Duodenal mucosa (tissue), 2 donors: Measurements from ENCODE around the gene JPH4.

ENCODE experiments used
- H3K27ac ChIP-seq: one replicate; pipeline ENCODE4 v1.7.0; 2013; ENCODE audit warnings: low read depth, low read length
- H3K27me3 ChIP-seq, 2 donors: one replicate each; pipeline ENCODE4 v1.7.0; 2013; ENCODE audit warnings: low read length in 2 of 2, control low read depth in 1 of 2; ENCODE audit not compliant: insufficient read depth in 2 of 2, control insufficient read depth in 1 of 2
- H3K36me3 ChIP-seq, 2 donors: one replicate each; pipeline ENCODE4 v1.7.0; 2013; ENCODE audit warnings: low read length in 2 of 2, control low read depth in 1 of 2; ENCODE audit not compliant: insufficient read depth in 2 of 2, control insufficient read depth in 1 of 2
- H3K4me1 ChIP-seq, 2 donors: one replicate each; pipeline ENCODE4 v1.7.0; 2013; ENCODE audit warnings: low read length in 2 of 2, control low read depth in 1 of 2; ENCODE audit not compliant: insufficient read depth in 2 of 2, control insufficient read depth in 1 of 2
- H3K4me3 ChIP-seq, 2 donors: one replicate each; pipeline ENCODE4 v1.7.0; 2013; ENCODE audit warnings: low read length in 2 of 2, low read depth in 1 of 2
- H3K9ac ChIP-seq, 2 donors: one replicate each; pipeline ENCODE4 v1.7.0; 2013; ENCODE audit warnings: low read length in 2 of 2, low read depth in 1 of 2
- H3K9me3 ChIP-seq, 2 donors: one replicate each; pipeline ENCODE4 v1.7.0; 2013; ENCODE audit warnings: low read length in 2 of 2, control low read depth in 1 of 2; ENCODE audit not compliant: control insufficient read depth in 1 of 2

The JPH4 gene

GRCh38 chr14:23618415-23618988 lies 39.9 kb upstream of the JPH4 start:
- no peak overlapping the region for H3K27ac ChIP-seq
- H3K9me3 ChIP-seq, result no peaks in the 10 kb centered on the region
- H3K4me1 ChIP-seq, result peaks cover 10 to 13% of the 10 kb centered on the region in 2 donors
- H3K9ac ChIP-seq, result no peak overlapping the region
- H3K4me3 ChIP-seq, result no peak overlapping the region
- H3K36me3 ChIP-seq, result no peaks in the 10 kb centered on the region
- no peaks in the 10 kb centered on the region for H3K27me3 ChIP-seq

DNA sequence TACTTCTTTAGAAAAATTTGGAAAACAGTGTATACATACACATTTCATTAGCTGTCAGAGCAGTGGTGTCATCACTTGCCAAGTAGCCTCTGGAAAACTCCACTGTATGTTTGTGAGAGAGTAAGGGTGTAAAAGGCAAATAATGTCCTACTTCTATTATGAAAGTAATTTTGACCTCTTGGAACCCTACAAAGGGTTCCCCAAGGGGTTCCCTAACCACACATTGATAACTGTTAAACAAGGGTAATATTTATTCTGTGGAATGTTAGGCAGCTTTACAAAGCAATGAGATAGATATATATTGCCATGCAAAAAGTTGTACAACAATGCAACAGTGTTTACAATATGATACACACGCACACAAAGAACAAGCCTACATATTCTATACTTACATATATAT lies 38.9 kb upstream of the JPH4 start:
- Histone ChIP-seq H3K4me1 (peaks cover 18 to 20% of the 10 kb centered on the region in 2 donors), H3K27ac (no peak overlapping the region), H3K9ac (no peak overlapping the region), H3K27me3 (no peaks in the 10 kb centered on the region), H3K36me3 (no peaks in the 10 kb centered on the region), H3K9me3 (no peaks in the 10 kb centered on the region), H3K4me3 (no peak overlapping the region)

GRCh38 chr14:23615856-23616255 lies 37.3 kb upstream of the JPH4 start:
- H3K9ac ChIP-seq, result no peak overlapping the region
- no peaks in the 10 kb centered on the region for H3K36me3 ChIP-seq
- no peak overlapping the region for H3K4me3 ChIP-seq
- H3K27me3 ChIP-seq, result no peaks in the 10 kb centered on the region
- no peak overlapping the region for H3K27ac ChIP-seq
- H3K9me3 ChIP-seq, result no peaks in the 10 kb centered on the region
- H3K4me1 ChIP-seq, result peaks cover 27 to 35% of the 10 kb centered on the region in 2 donors

GRCh38 chr14:23614395-23614828 lies 35.8 kb upstream of the JPH4 start:
- no peak overlapping the region for H3K4me3 ChIP-seq
- H3K27ac ChIP-seq, result peak overlapping the region; percentile 50
- H3K27me3 ChIP-seq, result no peaks in the 10 kb centered on the region
- H3K4me1 ChIP-seq, result peaks cover 42 to 48% of the 10 kb centered on the region in 2 donors
- H3K9ac ChIP-seq, result peak overlapping the region; percentile 12 to 30
- H3K36me3 ChIP-seq, result no peaks in the 10 kb centered on the region
- H3K9me3 ChIP-seq, result no peaks in the 10 kb centered on the region

- peaks cover 42 to 56% of the 10 kb centered on the region in 2 donors for H3K4me1 ChIP-seq
- H3K27ac ChIP-seq, result peak overlapping the region; percentile 50
- H3K27me3 ChIP-seq, result no peaks in the 10 kb centered on the region
- no peaks in the 10 kb centered on the region for H3K36me3 ChIP-seq
- peak overlapping the region in 1 of 2 donors; percentile 11 for H3K4me3 ChIP-seq
- H3K9me3 ChIP-seq, result no peaks in the 10 kb centered on the region
- peak overlapping the region; percentile 12 to 30 for H3K9ac ChIP-seq
Measured at GRCh38 chr14:23613242-23614070, 34.9 kb upstream of the JPH4 start.

DNA sequence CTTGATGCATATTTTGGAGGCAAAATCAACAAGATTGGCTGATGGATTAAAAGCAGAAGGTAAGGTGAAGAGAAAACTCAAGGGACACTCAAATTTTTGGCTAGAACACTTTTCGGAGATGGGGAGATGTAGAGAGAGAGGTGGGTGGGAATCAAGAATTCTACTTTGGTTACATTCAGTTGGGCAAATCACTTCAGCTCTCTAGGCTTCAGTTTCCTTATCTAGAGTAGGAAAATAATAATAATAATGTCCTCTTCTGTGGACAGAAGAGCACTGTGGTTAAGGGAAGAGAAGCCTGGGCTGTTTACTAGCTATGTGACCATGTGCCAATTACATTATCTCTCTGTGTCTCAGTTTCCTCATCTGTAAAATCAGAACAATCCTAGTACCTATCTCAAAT lies 34.2 kb upstream of the JPH4 start:
- Histone ChIP-seq H3K36me3 (no peaks in the 10 kb centered on the region), H3K4me3 (no peak overlapping the region), H3K9ac (peak overlapping the region in 1 of 2 donors; percentile 6), H3K4me1 (peaks cover 42 to 56% of the 10 kb centered on the region in 2 donors), H3K9me3 (no peaks in the 10 kb centered on the region), H3K27me3 (no peaks in the 10 kb centered on the region), H3K27ac (no peak overlapping the region)

DNA sequence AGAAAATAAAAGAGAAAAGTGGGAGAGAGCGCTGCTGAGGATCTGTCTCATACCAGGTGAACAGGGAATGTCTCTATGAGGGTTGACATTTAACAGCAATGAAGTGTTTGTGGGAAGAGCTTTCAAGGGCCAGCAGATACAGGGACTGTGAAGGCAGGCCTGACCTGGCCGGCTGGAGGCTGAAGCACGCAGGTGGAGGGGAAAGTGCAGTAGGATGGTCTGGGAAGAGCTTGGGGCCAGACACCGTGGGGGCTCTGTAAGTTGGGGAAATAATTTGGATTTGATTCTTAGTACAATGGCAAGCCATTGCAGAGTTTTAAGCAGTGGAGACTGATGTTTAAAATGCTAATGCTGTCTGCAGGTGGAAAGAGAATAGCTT lies 33.8 kb upstream of the JPH4 start:
- H3K27ac ChIP-seq, result no peak overlapping the region
- no peaks in the 10 kb centered on the region for H3K9me3 ChIP-seq
- no peaks in the 10 kb centered on the region for H3K36me3 ChIP-seq
- no peaks in the 10 kb centered on the region for H3K27me3 ChIP-seq
- no peak overlapping the region for H3K4me3 ChIP-seq
- peak overlapping the region in 1 of 2 donors; percentile 6 for H3K9ac ChIP-seq
- peaks cover 42 to 56% of the 10 kb centered on the region in 2 donors for H3K4me1 ChIP-seq

- H3K27me3 ChIP-seq, result no peaks in the 10 kb centered on the region
- H3K36me3 ChIP-seq, result no peaks in the 10 kb centered on the region
- peak overlapping the region in 1 of 2 donors; percentile 33 for H3K9ac ChIP-seq
- no peak overlapping the region for H3K27ac ChIP-seq
- no peak overlapping the region for H3K4me3 ChIP-seq
- H3K9me3 ChIP-seq, result no peaks in the 10 kb centered on the region
- H3K4me1 ChIP-seq, result peaks cover 42 to 56% of the 10 kb centered on the region in 2 donors
Measured at GRCh38 chr14:23610815-23611289, 32.3 kb upstream of the JPH4 start.

DNA sequence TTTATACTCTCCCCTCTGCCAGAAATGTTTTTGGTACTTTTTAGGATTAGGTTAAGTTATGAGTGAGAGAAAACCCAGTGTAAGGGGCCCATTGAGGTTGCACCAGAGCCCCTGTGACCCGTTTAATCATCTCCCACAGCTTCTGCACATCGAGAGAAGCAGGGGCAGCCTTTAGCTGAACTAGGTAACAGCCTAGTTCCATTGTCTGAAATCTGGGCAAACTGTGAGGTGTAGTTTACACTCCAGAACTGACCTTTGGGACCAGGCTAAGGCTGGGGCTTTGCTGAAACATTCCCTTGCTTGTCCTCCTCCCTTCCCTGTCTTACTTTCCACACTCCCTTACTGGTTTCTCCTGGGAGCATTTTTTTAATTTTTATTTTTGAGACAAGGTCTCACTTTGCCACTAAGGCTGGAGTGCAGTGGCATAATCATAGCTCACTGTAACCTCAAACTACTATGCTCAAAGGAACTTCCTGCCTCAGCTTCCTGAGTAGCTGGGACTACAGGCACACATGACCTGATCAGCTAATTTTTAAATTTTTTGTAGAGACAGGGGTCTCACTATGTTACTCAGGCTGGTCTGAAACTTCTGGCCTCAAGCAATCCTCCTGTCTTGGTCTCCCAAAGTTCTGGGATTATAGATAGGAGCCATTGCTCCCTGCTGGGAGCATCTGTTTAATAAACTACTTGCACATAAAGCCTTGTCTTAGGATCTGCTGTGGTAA lies 31.7 kb upstream of the JPH4 start:
- Histone ChIP-seq H3K9me3 (no peaks in the 10 kb centered on the region), H3K36me3 (no peaks in the 10 kb centered on the region), H3K9ac (no peak overlapping the region), H3K27me3 (no peaks in the 10 kb centered on the region), H3K4me3 (peak overlapping the region in 1 of 2 donors; percentile 33), H3K27ac (no peak overlapping the region), H3K4me1 (peaks cover 42 to 56% of the 10 kb centered on the region in 2 donors)
